Inferior parietal cortex (tissue), 1 donor: Measurements from ENCODE around the gene C12orf43.

Experiments
- DNase-seq: peaks from one replicate; pipeline ENCODE4 v3.0.0-alpha.2; 2016; ENCODE audit errors: extremely low spot score

Gene C12orf43

DNA sequence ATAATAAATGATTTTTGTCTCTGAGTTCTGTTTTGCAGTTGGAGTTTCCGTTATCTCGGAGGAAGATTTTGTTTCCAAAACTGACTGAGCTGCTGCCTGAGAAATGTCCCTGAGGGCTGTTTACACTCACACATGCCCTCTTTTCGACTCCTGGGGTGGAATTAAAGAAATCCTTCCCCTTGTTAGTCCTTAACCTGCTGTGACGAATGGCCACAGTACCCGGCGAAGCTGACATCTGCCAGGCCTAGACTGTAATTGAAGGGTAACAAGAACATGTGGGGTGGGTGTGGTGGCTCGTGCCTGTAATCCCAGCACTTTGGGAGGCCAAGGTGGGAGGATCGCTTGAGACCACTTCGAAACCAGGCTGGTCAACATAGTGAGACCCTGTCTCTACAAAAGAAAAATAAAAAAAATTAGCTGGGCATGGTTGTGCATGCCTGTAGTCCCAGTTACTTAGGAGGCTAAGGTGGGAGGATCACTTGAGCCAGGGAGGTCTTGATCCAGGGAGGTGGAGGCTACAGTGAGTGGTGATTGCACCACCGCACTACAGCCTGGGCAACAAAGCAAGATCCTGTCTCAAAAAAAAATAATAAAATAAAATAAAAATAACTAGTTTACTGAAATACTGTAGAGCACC, 14.4 kb upstream of the C12orf43 start:
- no peak for DNase-seq

GRCh38 chr12:121026274-121027045, 10.2 kb upstream of the C12orf43 start:
- DNase-seq: no peak

GRCh38 chr12:121025442-121026226, 9.3 kb upstream of the C12orf43 start:
- no peak for DNase-seq

GRCh38 chr12:121023799-121024198, 7.5 kb upstream of the C12orf43 start:
- no peak for DNase-seq

DNA sequence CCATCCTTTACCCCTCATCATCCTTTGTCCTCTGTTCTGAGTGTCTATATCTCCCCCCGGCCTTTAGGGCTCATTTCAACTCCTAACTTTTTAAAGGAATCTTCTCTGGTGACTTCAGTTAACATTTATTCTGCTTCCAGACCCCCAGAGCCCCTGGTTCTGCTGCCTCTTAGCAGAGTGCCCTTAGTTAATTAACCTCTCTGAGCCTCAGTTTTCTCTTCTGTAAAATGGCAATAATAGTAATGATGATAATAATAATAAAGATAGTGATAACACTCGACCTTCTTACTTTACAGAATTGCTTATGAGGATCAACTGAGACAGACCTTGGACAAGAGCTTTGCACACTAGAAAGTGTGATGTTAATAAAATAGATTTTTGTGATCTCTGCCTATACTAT, 6.4 kb upstream of the C12orf43 start:
- no peak for DNase-seq

- DNase-seq: no peak
These were observed 5.5 kb upstream of the C12orf43 start for GRCh38 chr12:121021754-121022153.

DNA sequence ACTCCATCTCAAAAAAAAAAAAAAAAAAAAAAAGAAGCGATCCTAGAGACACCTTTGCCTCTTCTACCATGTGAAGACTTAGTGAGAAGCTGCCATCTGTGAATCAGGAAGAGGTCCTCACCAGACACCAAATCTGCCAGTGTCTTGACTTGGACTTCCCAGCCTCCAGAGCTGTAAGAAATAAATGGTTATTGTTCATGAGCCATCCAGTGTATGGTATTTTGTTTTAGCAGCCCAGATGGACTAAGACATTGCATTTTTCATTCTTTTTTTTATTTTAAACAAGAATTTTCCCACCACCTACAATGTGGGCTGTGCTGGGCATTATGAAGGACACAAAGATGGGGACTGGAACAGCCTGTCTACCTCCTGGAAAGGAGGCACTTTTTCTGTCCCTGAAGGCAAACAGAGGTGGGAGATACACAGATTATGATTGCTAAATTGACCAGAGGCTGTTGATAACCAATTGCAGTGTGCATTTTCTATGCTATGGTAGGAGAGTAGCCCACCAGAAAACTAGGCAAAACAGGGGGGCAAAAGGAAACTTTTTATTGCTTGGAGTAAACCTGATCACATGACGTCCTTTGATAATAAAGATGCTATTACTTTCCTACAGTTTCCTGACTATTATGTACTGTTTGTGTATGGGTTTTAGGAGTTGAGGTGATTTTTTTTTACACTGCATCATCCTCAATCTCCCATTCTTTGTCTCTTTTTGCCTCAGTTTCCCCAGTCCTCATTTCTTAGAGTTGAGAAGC, 2.8 kb upstream of the C12orf43 start:
- no peak for DNase-seq

DNA sequence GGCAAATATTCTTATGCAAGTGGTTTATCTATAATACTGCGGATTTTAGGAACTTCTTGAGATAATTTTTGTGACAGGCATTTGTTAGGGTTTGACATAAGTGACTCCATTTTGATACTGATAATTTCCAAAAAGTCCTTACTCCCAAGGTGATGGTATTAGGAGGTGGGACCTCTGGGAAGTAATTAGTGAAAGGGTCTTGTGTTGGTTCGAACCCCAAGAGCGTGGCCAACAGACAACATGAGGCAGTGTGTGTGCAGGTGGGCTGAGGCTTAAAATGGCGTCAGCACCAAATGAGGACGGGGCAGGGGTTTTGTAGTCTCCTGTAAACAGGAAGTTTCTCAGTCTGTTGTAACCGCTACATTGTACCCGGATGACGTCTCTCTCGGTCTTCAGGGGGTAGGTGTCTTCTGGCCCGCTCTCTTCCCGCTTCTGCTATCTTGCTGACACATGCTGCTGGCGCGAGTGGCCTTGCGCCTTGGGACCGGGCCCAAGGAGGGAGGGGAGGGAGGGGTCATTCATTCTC, 1.7 kb upstream of the C12orf43 start:
- no peak for DNase-seq

GRCh38 chr12:121013715-121014114, 2.6 kb downstream of the C12orf43 start:
- no peak for DNase-seq

DNA sequence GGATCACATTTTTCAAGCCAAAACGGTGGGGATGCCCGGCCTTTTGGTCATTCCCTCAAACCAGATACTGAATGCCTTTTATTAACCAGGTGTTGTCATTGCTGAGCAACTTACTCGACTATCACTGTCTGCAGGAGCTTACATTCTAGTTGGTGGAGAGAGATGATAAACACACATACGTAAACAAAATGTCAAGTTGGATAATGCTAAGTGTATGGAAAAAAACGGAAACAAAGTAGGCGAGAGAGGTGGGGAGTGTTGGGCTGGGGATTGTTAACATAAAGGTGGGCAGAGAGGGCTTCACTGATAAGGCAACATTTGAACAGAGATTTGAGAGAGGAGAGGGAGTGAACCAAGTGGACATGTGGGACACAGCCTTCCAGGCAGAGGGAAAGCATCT, 4.5 kb downstream of the C12orf43 start:
- no peak for DNase-seq

- DNase-seq: no peak
These were observed 5.4 kb downstream of the C12orf43 start for GRCh38 chr12:121010860-121011259.

- DNase-seq: peak; percentile 34
These were observed 6.5 kb downstream of the C12orf43 start for GRCh38 chr12:121009741-121010140.

DNA sequence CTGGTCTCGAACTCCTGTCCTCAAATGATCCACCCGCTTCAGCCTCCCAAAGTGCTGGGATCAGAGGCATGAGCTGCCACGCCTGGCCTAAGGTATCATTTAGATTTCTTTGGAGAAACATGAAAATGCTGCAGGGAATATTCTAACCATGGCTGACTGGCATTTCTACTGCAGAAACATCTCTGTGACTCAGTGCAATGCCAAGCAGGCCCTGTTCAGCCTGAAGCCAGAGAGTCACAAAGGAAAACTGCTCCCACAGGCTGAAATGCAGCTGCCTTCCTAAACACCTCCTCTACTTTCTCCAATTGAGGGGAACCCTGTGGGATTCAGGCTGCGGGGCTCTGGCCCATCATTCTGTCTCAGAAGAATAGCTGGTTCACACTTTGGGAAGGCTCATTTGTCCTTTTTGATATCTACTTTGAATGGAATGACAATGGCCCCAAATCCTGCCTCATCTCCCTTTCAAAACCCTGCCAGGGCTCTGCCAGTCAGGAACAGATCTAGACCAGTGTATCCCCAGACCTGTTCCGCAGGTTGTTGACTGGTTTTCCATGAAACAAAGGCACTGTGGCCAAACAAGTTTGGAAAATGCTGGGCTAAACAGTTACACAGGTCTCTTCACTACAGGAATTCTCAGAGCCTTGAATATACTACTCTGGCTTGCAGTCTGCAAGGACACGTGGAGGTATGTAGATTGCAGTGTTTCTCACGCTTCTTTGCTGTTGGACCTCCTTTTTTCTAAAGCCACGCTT, 7.8 kb downstream of the C12orf43 start:
- DNase-seq: no peak

DNA sequence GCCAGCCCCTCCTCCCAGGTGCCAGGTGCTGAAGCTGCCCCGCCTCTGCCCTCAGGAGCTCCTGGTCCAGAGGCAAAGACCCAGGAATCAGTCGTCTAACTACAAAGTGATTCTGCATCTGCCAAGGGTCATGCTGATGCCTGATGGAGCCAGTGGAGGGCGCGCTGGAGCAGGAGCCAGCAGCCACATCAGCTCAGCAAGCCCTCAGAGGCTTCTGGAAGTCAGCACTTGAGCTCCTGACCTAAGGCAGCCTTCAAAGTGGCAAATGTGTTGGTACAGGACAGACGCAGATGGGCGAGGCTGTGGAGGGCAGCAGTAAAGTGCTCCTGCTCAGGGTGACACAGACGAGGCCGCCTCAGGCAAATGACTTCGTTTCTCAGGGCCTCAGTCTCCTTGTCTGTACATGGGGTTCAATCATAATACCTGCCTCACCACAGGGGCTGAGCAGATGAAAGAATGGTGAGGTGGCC, 10.9 kb downstream of the C12orf43 start:
- DNase-seq: no peak

DNA sequence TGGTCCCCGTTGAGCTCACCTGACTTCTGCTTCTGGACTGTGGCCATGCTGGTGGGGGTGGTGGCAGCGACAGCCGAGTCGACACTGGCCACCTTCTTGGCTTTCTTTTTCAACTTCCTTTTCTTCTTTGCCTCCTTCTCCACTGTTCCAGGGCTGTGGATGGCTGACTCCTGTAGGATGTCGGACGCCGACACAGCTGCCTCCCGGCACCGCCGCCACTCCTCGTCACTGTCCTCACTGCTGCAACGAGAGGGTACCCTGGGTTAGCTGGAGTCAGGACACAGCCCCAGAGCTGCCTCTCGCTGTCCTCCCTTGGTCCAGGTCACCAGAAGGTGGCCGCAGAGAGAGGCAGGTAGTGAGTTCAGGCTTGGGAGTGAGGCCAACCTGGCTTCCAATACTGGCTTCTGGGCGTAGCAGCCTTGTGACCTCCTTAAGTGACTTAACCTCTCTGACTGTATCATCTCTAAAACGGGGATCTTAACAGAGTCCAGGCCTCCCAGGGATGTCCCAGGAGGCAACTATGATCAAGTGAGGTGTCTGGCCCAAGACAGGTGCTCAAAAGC, 12.0 kb downstream of the C12orf43 start:
- no peak for DNase-seq

DNA sequence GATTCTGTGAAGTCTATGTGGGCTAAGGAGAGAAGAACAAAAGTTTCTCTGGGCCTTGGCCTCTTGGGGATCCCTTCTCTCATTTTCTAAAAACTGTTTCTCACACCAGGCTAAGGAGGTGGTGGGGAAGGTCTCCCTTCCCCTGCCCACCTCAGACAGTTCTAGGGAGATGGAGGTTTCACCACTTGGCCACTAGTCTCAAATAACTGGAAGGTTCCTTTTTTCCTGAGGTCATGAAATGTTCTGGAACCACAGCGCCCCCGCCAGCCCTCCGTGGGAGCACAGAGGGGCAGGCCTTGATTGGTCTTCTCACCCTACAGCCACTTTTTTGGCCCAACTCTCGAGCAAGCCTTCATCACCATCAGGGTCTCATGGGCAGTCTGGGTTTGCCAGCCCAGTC, 12.6 kb downstream of the C12orf43 start:
- no peak for DNase-seq

DNA sequence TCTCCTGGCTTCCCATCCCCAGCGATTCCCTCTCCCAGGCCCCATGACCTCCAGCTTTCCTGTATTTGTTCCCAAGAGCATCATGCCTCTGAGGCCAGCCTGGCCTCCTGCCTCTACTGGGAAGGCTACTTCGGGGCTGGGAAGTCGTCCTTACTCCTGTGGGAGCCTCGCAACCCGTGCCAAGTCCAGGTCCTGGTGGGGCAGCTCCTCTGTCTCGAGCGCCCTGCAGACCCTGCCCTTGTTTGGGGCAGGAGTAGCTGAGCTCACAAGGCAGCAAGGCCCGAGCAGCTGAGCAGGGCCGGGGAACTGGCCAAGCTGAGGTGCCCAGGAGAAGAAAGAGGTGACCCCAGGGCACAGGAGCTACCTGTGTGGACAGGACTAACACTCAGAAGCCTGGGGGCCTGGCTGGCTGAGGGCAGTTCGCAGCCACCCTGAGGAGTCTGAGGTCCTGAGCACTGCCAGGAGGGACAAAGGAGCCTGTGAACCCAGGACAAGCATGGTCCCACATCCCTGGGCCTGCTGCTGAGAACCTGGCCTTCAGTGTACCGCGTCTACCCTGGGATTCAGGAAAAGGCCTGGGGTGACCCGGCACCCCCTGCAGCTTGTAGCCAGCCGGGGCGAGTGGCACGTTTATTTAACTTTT, 14.3 kb downstream of the C12orf43 start:
- no peak for DNase-seq

GRCh38 chr12:121001060-121001459, 15.2 kb downstream of the C12orf43 start:
- no peak for DNase-seq

DNA sequence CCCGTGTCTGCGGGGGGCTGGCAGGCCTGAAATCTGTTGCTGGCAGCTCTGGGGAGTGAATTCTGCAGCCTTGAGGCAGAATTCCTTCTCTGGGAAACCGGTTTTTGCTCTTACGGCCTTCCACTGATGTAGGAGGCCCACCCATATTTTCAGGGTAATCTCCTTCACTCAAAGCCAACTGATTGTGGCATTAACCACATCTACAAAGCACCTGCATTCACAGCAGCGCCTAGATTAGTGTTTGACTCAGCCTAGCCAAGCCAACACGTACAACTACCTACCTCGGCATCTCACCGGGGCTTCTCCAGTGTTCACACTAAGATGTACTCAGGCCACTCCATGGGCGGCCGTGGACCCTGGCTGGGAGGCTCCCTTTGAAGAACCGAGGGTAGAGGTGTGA, 15.8 kb downstream of the C12orf43 start:
- DNase-seq: no peak
